GM18505 (cell line): ENCODE results near the gene NEUROD1.
A peak's percentile ranks its signal among the peaks of the same experiment; 100 is the strongest.
"Not testable (repeated sequence)": the region's sequence is repeated elsewhere in the genome, so short reads cannot be mapped to it uniquely, and the experiment has no call there.

Experiments
- ATAC-seq: cut with Tn5 transposase; IDR thresholded peaks from one replicate; pipeline ENCODE4 v1.9.1; 2021; ENCODE audit not compliant: unreplicated experiment
- POLR2A ChIP-seq: IDR thresholded peaks from 4 replicates; pipeline ENCODE4 v1.6.1; 2011; ENCODE audit warnings: borderline replicate concordance; ENCODE audit not compliant: insufficient read depth, insufficient read length; ENCODE audit errors: extremely low read depth

NEUROD1 gene

GRCh38 chr2:181680055-181680936, at the start of gene NEUROD1:
Gene NEUROD1 (minus strand): TSS chr2:181680517. CDS start chr2:181678860, 1,657 bp downstream.
- ATAC-seq: no peak

GRCh38 chr2:181725476-181725875, 45.2 kb upstream of the NEUROD1 start:
- no peak for ATAC-seq
- no peak for TF ChIP-seq POLR2A

More at GRCh38 chr2:181680055-181680936, at the start of gene NEUROD1:
- no peak for TF ChIP-seq POLR2A

GRCh38 chr2:181724662-181725061, 44.3 kb upstream of the NEUROD1 start:
- no peak for ATAC-seq
- TF ChIP-seq POLR2A: no peak

GRCh38 chr2:181723731-181724130, 43.4 kb upstream of the NEUROD1 start:
- no peak for TF ChIP-seq POLR2A
- ATAC-seq: no peak

- ATAC-seq: peak; percentile 88
- no peak for TF ChIP-seq POLR2A
These were observed 34.8 kb upstream of the NEUROD1 start for GRCh38 chr2:181715033-181715630.

GRCh38 chr2:181711051-181711450, 30.7 kb upstream of the NEUROD1 start:
- not testable (repeated sequence) for ATAC-seq

GRCh38 chr2:181702519-181702918, 22.2 kb upstream of the NEUROD1 start:
- not testable (repeated sequence) for ATAC-seq

- TF ChIP-seq POLR2A: no peak
- no peak for ATAC-seq
These were observed 17.9 kb upstream of the NEUROD1 start for GRCh38 chr2:181698223-181698622.

- no peak for ATAC-seq
- TF ChIP-seq POLR2A: no peak
These were observed 17.3 kb upstream of the NEUROD1 start for GRCh38 chr2:181697571-181697970.

- ATAC-seq: no peak
- no peak for TF ChIP-seq POLR2A
These were observed 16.8 kb upstream of the NEUROD1 start for GRCh38 chr2:181697126-181697525.

GRCh38 chr2:181694271-181694670, 14.0 kb upstream of the NEUROD1 start:
- no peak for ATAC-seq
- TF ChIP-seq POLR2A: no peak

GRCh38 chr2:181690860-181691259, 10.5 kb upstream of the NEUROD1 start:
- no peak for ATAC-seq
- no peak for TF ChIP-seq POLR2A

- ATAC-seq: no peak
- TF ChIP-seq POLR2A: no peak
These were observed 6.4 kb upstream of the NEUROD1 start for GRCh38 chr2:181686576-181687185.

GRCh38 chr2:181685150-181685688, 4.9 kb upstream of the NEUROD1 start:
- no peak for TF ChIP-seq POLR2A
- no peak for ATAC-seq
